Measurements from ENCODE around the gene FYN.

FYN gene

GRCh38 chr6:111673532-111673931 is 199.7 kb downstream of the FYN start:
- DNase-seq: no peak

DNA sequence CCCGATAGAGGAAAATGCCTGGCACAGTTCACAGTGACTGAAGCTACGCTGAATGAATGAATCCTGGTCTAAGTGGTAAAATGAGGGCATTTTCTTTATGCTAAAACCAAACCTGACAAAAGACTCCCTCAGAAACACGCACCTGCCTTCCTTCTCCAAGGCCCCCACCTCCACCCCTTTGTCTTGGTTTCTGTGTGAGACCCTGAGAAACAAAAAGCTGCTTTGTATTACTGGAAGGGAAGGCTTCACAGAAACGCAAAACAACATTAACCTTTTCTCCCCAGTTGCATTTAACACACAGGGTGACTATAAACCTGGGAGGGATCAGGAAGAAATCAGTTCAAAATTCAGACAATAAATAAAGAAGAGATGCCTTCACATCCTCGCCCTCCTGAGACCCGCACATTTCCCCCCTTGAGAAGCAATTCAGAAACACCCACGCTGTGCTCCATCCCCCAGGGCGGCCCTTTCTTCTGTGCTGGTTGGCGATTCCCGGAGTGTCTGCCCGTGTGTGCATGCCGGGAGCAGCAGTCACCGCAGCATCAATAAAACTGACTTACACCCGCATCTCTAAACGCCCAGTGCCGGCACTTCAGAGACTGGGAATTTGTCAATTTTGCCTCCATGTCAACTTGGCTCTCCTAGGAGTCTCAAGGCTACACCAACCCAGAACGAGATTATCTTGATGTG is 200.3 kb downstream of the FYN start:
- no peak for DNase-seq

DNA sequence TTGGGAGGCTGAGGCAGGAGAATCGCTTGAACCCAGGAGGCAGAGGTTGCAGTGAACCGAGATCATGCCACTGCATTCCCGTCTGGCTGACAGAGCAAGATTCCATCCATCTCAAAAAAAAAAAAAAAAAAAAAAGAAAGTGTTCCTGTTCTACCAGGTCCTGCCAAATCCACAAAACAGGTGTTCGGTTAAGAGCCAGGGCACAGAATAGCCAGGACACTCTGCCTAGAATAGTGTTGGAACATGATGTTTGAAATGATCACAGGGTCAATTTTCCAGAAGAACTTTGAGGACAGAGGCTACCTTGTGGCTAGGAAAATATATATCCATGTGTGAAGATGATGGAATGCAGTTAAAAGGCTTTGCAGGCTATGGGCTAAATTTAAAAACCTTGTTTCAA is 203.9 kb downstream of the FYN start:
- no peak for DNase-seq

DNA sequence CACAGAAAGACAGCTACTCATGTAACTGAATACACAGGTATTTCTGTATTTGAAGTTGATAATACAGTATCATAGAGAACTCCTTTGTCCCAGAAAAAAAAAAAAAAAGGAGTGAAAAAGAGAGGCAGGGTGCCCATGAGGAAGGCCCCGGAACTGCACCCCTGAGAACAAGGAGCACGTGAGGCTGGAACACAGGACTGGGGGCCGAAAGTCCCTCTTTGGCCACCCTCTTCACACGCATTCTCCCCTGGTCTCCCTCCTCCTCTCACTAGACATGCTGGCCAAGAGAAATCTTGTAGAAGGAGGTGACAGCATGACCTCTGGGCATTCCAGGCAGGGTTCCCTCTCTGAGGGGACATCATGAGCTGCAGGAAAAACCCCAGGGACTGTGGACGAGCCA is 204.8 kb downstream of the FYN start:
- DNase-seq: no peak

DNA sequence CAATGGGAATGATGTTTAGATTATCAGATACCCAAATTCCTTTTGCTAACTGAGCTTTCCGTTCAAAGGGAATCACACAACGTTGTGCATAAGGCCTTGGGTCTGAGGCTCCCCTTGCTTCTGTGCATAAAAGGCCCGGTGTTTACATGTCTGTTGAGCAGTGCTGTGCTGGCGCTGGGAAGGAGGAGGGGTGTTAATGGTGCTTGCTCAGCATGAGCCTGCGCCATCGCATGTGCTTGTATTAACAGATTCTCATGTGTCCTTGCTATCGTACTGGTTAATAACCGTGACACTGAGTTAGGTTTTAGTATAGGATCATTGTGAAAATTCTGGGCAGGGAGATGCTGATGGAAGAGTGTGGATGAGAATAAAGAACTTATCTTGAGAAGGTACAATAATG is 205.3 kb downstream of the FYN start:
- no peak for DNase-seq

- DNase-seq: no peak
These were observed 206.4 kb downstream of the FYN start for GRCh38 chr6:111666847-111667246.

GRCh38 chr6:111664565-111665030 is 208.7 kb downstream of the FYN start:
- no peak for DNase-seq

- DNase-seq: no peak
These were observed 209.3 kb downstream of the FYN start for GRCh38 chr6:111663692-111664564.

GRCh38 chr6:111662794-111663593 is 210.3 kb downstream of the FYN start:
- no peak for DNase-seq

DNA sequence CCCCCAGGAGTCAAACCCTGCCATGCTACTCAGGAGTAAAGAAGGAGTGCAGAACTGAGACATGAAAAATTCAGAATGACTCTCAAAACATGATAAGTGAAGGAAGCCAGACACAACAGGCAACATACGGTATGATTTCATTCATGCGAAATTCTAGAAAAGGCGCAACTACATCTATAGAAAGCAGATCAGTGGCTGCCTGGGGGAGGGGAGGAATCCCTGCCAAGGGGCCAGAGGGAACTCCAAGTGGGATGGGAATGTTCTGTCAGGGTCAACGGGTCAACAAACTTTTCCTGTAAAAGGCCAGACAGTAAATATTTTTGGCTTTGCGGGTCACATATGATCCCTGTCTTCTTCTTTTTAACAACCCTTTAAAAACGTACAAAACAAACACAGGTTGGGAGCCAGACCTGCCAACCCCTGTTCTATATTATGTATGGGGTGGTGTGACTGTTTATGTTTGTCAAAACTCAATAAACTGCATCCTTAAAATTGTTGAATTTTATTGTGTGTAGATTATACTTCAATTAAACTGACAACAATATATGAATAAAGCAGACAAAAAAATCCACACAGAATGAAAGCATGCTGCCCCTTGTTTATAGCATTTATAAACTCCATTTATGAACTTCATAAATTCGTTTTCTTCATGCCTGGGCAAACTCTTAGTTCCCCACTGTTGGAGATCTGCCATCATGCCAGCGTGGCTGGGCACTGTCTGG is 211.0 kb downstream of the FYN start:
- DNase-seq: no peak

DNA sequence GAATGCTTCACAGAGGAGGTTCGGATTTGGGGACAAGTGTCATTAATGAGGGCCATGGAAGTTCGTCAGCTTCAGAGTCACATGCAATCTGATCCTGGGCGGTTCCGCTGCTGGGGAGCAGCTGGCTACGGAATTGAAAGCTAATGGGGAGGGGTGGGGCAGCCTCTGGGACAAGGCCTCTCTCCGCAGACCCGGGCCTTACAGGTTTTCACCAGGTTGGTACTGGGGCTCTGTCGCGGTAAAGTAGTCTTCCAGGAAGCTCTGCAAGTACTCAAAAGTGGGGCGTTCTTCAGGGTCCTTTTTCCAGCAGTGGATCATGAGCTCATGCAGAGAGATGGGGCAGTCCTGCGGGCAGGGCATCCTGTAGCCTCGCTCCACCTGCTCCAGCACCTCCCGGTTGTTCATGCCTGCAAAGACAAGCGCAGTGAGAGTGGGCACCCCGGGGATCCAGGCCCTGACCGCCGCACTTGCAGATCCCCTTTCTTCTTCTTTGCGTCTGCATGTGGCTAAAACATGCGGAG is 211.7 kb downstream of the FYN start:
- DNase-seq: no peak

DNA sequence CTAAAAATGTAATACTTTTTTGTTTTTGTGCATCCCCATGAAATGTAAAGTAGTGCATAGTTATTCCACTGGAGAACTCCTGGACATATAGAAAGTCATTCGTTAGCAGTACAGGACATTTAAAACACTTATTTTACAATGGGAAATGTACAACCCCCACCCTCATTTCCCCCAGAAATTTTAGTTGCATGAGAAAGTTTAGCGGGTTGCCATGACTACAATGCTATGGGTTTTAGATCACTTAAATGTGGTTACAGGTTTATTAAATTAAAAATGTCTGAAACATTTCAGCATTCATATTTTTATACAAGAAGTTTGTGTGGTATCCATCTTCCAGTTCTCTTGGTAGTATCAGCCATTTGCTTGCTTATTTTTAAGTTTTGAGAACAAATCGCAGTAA is 212.7 kb downstream of the FYN start:
- no peak for DNase-seq

GRCh38 chr6:111658462-111659154 is 214.6 kb downstream of the FYN start:
- DNase-seq: no peak

GRCh38 chr6:111657146-111657545 is 216.1 kb downstream of the FYN start:
- DNase-seq: no peak

- no peak for DNase-seq
These were observed 219.3 kb downstream of the FYN start for GRCh38 chr6:111653979-111654378.

DNA sequence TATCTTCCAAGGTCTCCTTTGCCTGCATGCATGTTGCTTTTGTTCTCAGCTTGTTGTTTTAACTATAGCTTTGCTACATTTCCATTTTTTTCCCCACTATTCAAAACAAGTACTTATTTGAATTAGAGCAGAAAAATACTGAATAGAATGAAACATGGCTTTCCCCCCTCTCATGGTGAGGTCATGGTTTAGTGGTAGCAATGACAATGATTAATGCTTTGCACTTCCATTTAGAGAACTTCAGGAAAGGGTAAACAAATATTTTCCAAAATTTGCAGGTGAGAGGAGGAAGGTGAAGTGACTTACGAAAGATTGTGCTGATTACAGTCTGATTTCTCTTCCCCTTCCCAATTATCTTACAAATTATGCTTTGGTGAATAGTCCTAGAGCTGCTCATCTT is 219.8 kb downstream of the FYN start:
- no peak for DNase-seq

DNA sequence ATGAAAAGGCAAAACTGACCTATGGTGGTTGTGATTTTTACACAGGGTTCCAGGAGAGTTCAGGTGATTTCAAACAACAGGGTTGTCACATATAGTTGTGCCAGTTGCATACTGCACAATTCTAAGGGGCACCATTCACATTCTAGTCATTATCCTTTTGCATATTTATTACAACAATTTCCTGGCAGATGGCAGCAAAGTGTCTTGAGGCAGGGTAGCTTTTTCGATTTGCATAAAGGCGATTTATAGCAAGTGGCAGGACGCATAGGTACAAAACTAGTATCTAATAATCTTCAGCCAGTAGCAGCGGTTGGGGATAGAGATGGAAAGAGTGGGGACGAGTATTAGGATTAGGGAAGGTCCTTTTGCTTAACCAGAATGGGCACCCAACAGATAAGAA is 221.1 kb downstream of the FYN start:
- no peak for DNase-seq

GRCh38 chr6:111651185-111652034 is 221.8 kb downstream of the FYN start:
- no peak for DNase-seq

- DNase-seq: no peak
These were observed 223.2 kb downstream of the FYN start for GRCh38 chr6:111650049-111650448.

DNA sequence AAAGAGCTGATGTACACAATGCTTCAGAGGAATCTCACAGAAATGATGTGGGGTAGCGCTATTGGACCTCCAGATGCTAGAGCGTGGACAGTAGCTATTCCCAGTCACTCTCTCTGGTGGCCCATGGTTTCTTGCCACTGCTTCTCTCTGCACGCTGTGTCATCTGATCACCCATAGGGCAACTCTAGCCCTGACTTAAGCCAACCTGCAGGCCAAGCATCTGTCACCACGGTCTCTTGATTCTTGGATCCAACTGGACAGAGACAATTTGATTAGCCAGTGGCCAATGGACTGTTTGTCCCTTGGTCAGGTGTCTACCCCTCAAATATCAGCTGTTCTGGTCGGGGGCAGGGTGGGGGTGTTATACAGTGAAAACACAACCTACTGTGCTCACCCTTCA is 225.2 kb downstream of the FYN start:
- DNase-seq: no peak

GRCh38 chr6:111646942-111647341 is 226.3 kb downstream of the FYN start:
- no peak for DNase-seq

All from cortex of kidney (tissue), 1 donor.